Vagina (tissue), 2 donors: Measurements from ENCODE around the gene C16orf92.

ENCODE experiments used
- CTCF ChIP-seq, 3 experiments: fragments of 450-650 bp in 2 of 3; fragments of 200-600 bp in 1 of 3; sonication (generic) in 1 of 3; IDR thresholded peaks; one replicate each; pipeline ENCODE4 v1.5.1; 2017 to 2019; ENCODE audit warnings: antibody characterized with exemption in 3 of 3, mild to moderate bottlenecking in 2 of 3, moderate library complexity in 2 of 3
- POLR2A ChIP-seq, 2 donors: fragments of 450-650 bp; IDR thresholded peaks; one replicate each; pipeline ENCODE4 v1.6.1; 2017; ENCODE audit warnings: antibody characterized with exemption in 2 of 2, mild to moderate bottlenecking in 2 of 2, moderate library complexity in 2 of 2

GRCh38 chr16:29999605-30000004 lies 23.4 kb upstream of the C16orf92 start:
- TF ChIP-seq CTCF (IDR thresholded peaks at IDR 0.05) (no peak), POLR2A (IDR thresholded peaks at IDR 0.05) (no peak)
